Measurements from ENCODE around the gene MAG. TPM values are rescaled to one million over a fixed set of nuclear protein-coding genes. Genes with fewer than 3 reads are reported as not detected.

Gene MAG
- total RNA-seq, 1 donor from 2014 or later: not detected

- H3K4me3 Mint-ChIP-seq: no peak overlapping the region
- intact Hi-C loops (cut with micrococcal nuclease): no loop called here
Measured at GRCh38 chr19:35306473-35307246, 14.7 kb downstream of the MAG start.

DNA sequence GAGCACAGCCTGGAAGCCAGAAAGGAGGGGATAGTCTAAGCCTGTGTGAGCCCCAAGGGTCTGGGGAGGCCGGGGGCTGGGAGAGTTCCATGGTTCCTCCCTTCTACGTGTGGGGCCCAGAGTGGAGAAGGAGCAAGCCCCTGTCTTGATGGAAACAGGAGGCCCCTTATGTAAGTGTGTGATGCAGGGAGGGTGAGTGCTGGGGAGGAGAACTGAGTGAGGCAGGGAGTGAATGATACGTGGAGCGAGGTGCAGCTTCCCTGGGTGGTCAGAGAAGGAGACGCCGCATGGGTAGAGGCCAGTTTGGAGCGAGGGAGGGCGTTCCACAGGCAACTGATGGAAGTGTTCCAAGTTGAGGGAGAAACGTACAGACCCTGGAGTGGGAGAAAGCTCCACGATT lies 16.0 kb downstream of the MAG start:
- Mint-ChIP-seq H3K4me3 (no peak overlapping the region), H3K9me3 (no peaks in the 10 kb centered on the region), H3K4me1 (no peaks in the 10 kb centered on the region), H3K27ac (no peak overlapping the region), H3K27me3 (no peaks in the 10 kb centered on the region), H3K36me3 (ENCODE audit: low read depth) (no peaks in the 10 kb centered on the region)
- intact Hi-C loops (cut with micrococcal nuclease): no loop called here
- no peak for DNase-seq

More at GRCh38 chr19:35306473-35307246, 14.7 kb downstream of the MAG start:
- Mint-ChIP-seq H3K27me3 (no peaks in the 10 kb centered on the region), H3K4me1 (no peaks in the 10 kb centered on the region), H3K36me3 (ENCODE audit: low read depth) (no peaks in the 10 kb centered on the region), H3K9me3 (no peaks in the 10 kb centered on the region), H3K27ac (no peak overlapping the region)
- DNase-seq: no peak

DNA sequence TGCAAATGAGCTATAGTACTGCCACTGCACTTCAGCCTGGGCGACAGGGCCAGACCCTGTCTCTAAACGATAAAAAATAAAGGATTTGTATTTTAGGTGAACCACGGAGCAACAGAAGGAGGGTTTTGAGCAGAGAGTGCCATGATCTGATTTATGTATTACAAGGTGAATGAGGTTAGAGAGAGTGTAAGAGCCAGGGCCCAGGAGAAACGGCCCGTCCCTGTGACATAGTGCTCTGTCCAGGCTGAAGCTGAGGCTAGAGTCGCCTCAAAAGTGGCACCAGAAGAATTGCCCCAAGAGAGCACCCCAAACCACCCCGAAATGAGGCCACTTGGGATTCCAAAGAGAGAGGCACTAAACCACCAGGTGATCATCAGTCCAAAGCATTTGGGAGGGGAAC lies 16.9 kb downstream of the MAG start:
- intact Hi-C loops (cut with micrococcal nuclease): no loop called here
- no peaks in the 10 kb centered on the region for H3K27me3 Mint-ChIP-seq
- no peak overlapping the region for H3K27ac Mint-ChIP-seq
- H3K9me3 Mint-ChIP-seq: no peaks in the 10 kb centered on the region
- no peaks in the 10 kb centered on the region for H3K36me3 Mint-ChIP-seq (ENCODE audit: low read depth)
- no peak for DNase-seq
- H3K4me3 Mint-ChIP-seq: no peak overlapping the region
- no peaks in the 10 kb centered on the region for H3K4me1 Mint-ChIP-seq

- DNase-seq: no peak
- no peaks in the 10 kb centered on the region for H3K36me3 Mint-ChIP-seq (ENCODE audit: low read depth)
- no peaks in the 10 kb centered on the region for H3K9me3 Mint-ChIP-seq
- intact Hi-C loops (cut with micrococcal nuclease): no loop called here
- H3K27ac Mint-ChIP-seq: no peak overlapping the region
- H3K4me3 Mint-ChIP-seq: no peak overlapping the region
- no peaks in the 10 kb centered on the region for H3K27me3 Mint-ChIP-seq
- H3K4me1 Mint-ChIP-seq: no peaks in the 10 kb centered on the region
Measured at GRCh38 chr19:35309481-35310279, 17.7 kb downstream of the MAG start.

DNA sequence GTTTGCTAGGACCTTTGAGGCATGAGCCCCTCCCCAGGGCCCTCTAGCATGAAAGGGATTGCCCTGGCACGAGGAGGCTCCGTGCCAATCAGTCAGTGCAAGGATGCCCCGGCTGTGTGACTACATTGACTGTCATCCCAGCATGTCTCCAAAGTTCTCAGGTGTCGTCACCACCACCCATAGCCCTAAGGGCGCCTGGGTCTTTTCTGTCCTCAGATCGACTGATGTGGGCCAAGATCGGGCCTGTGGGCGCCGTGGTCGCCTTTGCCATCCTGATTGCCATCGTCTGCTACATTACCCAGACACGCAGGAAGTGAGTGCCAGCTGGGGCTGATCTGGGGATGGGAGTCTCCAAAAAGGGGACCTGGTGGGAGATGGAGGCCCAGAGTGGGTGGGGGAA lies 18.4 kb downstream of the MAG start:
- no peaks in the 10 kb centered on the region for H3K27me3 Mint-ChIP-seq
- no peaks in the 10 kb centered on the region for H3K4me1 Mint-ChIP-seq
- no peak for DNase-seq
- intact Hi-C loops (cut with micrococcal nuclease): no loop called here
- H3K9me3 Mint-ChIP-seq: no peaks in the 10 kb centered on the region
- H3K4me3 Mint-ChIP-seq: no peak overlapping the region
- H3K27ac Mint-ChIP-seq: no peak overlapping the region
- no peaks in the 10 kb centered on the region for H3K36me3 Mint-ChIP-seq (ENCODE audit: low read depth)

DNA sequence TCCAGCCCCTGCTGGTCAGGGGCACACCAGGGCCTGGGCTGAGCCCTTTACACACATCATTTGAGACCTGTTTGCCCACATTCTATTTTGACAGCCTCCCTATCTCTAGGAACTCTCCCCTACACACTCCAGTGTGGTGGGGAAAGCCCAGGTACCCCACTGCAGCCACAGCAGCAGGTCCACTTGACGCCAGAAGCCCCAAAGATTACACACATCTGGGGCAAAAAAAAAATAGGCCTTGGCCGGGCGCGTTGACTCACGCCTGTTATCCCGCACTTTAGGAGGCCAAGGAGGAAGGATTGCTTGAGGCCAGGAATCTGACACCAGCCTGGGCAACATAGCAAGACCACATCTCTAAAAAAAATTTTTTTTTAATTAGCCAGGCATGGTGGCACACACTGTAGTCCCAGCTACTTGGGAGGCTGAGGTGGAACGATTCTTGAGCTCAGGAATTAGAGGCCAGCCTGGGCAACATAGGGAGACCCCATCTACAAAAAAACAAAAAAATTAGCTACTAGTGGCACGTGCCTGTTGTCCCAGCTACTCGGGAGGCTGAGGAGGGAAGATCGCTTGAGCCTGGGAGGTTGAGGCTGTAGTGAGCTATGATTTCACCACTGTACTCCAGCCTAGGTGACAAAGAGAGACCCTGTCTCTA lies 19.0 kb downstream of the MAG start:
- Mint-ChIP-seq H3K27me3 (no peaks in the 10 kb centered on the region), H3K27ac (no peak overlapping the region), H3K9me3 (no peaks in the 10 kb centered on the region), H3K4me3 (no peak overlapping the region), H3K36me3 (ENCODE audit: low read depth) (no peaks in the 10 kb centered on the region), H3K4me1 (no peaks in the 10 kb centered on the region)
- intact Hi-C loops (cut with micrococcal nuclease): no loop called here
- DNase-seq: no peak

DNA sequence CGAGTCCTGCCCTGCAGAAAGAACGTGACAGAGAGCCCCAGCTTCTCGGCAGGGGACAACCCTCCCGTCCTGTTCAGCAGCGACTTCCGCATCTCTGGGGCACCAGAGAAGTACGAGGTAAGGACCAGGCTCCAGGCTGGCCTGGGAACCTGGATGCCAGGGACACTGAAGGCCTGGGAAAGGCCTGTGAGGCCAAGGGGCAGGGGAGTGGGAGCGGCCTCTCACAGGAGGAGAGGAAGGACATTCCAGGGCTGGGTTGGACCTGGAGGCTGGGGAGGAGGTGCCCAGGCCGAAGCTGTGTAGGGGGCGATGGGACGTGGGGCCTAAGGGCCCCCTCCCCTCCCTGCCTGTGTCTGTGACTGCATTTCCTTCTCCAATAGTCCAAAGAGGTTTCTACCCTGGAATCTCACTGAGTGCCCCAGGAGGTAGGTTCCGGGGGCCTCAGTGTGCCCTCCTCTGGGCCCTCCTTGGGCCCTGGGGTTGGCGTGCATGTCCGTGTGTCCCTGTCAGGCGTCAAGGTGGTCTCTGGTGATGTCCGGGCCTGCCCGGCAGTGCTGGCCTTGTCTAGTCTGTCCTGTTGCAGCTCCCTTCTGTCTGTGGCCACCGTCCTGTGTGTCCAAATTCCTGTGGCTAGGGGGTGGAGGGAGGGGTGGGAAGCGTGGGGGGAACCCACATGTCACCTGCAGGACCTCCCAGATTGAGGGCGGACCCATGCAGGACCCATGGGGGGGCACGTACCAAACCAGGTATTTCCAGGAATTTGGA lies 20.1 kb downstream of the MAG start:
- Mint-ChIP-seq H3K4me3 (no peak overlapping the region), H3K4me1 (no peaks in the 10 kb centered on the region), H3K9me3 (no peaks in the 10 kb centered on the region), H3K27ac (no peak overlapping the region), H3K27me3 (no peaks in the 10 kb centered on the region), H3K36me3 (ENCODE audit: low read depth) (no peaks in the 10 kb centered on the region)
- intact Hi-C loops (cut with micrococcal nuclease): no loop called here
- DNase-seq: no peak

GRCh38 chr19:35313587-35313986 lies 21.6 kb downstream of the MAG start:
- Mint-ChIP-seq H3K27me3 (no peaks in the 10 kb centered on the region), H3K27ac (no peak overlapping the region), H3K4me1 (peaks cover 3% of the 10 kb centered on the region), H3K9me3 (no peaks in the 10 kb centered on the region), H3K36me3 (ENCODE audit: low read depth) (no peaks in the 10 kb centered on the region), H3K4me3 (no peak overlapping the region)
- no peak for DNase-seq
- intact Hi-C loops (cut with micrococcal nuclease): no loop called here

DNA sequence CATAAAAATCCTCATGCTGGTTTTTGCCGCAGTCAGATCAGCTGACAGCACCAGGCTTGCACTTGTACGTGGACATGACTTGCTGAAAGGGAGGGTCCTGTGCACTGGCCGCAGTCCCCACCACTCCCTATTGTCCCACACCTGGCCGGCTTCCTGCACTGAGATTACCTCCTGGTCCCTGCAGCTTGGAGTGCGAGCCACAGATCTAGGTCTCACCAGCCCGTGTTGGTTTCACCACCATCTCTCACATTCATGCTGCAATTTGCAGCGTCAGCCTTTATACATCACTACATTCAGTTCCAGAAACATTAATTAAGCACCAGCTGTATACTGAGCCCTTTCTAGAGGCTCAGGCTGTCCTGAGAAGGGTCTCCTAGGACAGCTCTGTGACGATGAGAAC lies 22.1 kb downstream of the MAG start:
- no peak for DNase-seq
- H3K27me3 Mint-ChIP-seq: no peaks in the 10 kb centered on the region
- peaks cover 7% of the 10 kb centered on the region for H3K4me1 Mint-ChIP-seq
- intact Hi-C loops (cut with micrococcal nuclease): no loop called here
- H3K27ac Mint-ChIP-seq: no peak overlapping the region
- H3K4me3 Mint-ChIP-seq: no peak overlapping the region
- no peaks in the 10 kb centered on the region for H3K9me3 Mint-ChIP-seq
- no peaks in the 10 kb centered on the region for H3K36me3 Mint-ChIP-seq (ENCODE audit: low read depth)

DNA sequence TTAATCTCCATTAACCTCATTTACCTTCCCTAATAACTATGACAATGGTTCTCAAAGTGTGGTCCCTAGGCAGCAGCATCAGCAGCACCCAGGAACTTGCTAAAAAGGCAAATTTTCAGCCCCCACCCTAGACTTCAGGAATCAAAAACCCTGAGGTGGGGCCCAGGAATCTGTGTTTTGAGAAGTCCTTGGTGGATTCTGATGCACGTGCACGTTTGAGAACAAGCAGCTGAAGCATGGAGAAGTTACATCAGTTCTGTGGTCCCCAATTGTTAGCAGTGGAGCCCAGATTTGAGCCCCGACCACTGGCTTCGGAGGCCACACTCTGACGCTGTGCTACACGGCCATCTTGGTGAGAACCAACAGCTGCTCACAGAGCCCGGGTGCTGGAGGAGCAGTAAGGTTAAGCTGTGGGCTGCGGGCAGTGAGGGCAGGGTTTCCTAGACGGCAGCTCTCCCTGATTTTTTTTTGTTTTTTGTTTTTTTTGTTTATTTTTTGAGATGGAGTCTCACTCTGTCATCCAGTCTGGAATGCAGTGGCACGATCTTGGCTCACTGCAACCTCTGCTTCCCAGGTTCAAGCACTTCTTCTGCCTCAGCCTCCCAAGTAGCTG lies 23.0 kb downstream of the MAG start:
- intact Hi-C loops (cut with micrococcal nuclease): no loop called here
- Mint-ChIP-seq H3K27ac (no peak overlapping the region), H3K36me3 (ENCODE audit: low read depth) (no peaks in the 10 kb centered on the region)

DNA sequence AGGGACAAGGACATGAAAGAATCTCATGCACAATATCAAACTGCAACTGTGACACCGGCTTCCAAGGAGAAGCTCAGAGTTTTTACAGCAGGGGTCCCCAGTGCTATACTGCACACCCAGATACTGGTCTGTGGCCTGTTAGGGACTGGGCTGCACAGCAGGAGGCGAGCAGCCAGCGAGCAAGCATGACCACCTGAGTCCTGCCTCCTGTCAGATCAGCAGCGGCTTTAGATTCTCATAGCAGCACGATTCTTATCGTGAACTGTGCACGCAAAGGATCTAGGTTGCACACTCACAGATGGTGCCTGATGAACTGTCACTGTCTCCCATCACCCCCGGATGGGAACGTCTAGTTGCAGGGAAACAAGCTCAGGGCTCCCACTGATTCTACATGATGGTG lies 23.9 kb downstream of the MAG start:
- intact Hi-C loops (cut with micrococcal nuclease): no loop called here
- no peak overlapping the region for H3K27ac Mint-ChIP-seq

More for the DNA sequence above, 23.0 kb downstream of the MAG start:
- no peak for DNase-seq
- no peaks in the 10 kb centered on the region for H3K27me3 Mint-ChIP-seq
- H3K4me3 Mint-ChIP-seq: no peak overlapping the region
- H3K4me1 Mint-ChIP-seq: peaks cover 7% of the 10 kb centered on the region
- no peaks in the 10 kb centered on the region for H3K9me3 Mint-ChIP-seq

GRCh38 chr19:35316560-35316959 lies 24.6 kb downstream of the MAG start:
- intact Hi-C loops (cut with micrococcal nuclease): no loop called here
- no peak for DNase-seq
- H3K27ac Mint-ChIP-seq: no peak overlapping the region
- no peaks in the 10 kb centered on the region for H3K9me3 Mint-ChIP-seq
- peaks cover under 1% of the 10 kb centered on the region for H3K36me3 Mint-ChIP-seq (ENCODE audit: low read depth)
- no peaks in the 10 kb centered on the region for H3K27me3 Mint-ChIP-seq
- no peak overlapping the region for H3K4me3 Mint-ChIP-seq
- peaks cover 7% of the 10 kb centered on the region for H3K4me1 Mint-ChIP-seq

More for the DNA sequence above, 23.9 kb downstream of the MAG start:
- H3K27me3 Mint-ChIP-seq: no peaks in the 10 kb centered on the region
- H3K36me3 Mint-ChIP-seq (ENCODE audit: low read depth): no peaks in the 10 kb centered on the region
- no peaks in the 10 kb centered on the region for H3K9me3 Mint-ChIP-seq
- peaks cover 7% of the 10 kb centered on the region for H3K4me1 Mint-ChIP-seq
- DNase-seq: no peak
- no peak overlapping the region for H3K4me3 Mint-ChIP-seq

DNA sequence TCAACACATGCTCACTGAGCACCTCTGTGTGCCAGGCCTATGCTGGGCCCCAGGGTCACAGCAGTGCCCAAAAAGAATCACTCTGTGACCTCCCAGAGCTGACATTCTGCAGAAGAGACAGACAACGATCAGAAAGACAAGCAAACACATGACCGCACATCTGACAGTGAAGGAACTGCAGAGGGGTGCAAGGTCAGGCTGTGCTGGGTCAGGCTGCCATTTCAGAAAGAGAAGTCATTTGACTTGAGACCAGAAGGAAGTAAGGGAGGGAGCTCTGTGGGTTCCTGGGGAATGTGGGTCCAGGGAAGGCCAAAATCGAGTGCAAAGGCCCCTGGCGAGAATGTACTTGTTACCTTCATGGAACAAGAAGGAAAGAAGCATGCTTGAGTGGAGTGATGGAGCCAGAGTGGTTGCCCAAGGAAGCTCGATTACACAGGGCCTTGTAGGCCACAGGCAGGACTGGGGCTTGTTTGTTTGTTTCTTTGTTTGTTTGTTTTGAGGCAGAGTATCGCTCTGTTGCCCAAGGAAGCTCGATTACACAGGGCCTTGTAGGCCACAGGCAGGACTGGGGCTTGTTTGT lies 25.6 kb downstream of the MAG start:
- Mint-ChIP-seq H3K36me3 (ENCODE audit: low read depth) (peaks cover 2% of the 10 kb centered on the region), H3K9me3 (no peaks in the 10 kb centered on the region), H3K4me1 (peaks cover 7% of the 10 kb centered on the region), H3K27ac (no peak overlapping the region), H3K4me3 (no peak overlapping the region), H3K27me3 (peaks cover 2% of the 10 kb centered on the region)
- DNase-seq: no peak
- intact Hi-C loops (cut with micrococcal nuclease): no loop called here

Measured in activated CD4-positive, alpha-beta T cell treated with anti-CD3 and anti-CD28 coated beads, Interleukin-2, amount 10 ng/mL, durations not matched to agents 24 days and 14 days (primary cell).